Left lobe of liver (tissue), 2 donors: ENCODE data around the gene GPS2. TPM values are rescaled to one million over a fixed set of nuclear protein-coding genes. Genes with fewer than 3 reads are reported as not detected.
A peak's percentile ranks its signal among the peaks of the same experiment; 100 is the strongest.

Experiments used
- ATAC-seq: fragments of 200-7000 bp; cut with Tn5 transposase; one replicate; pipeline ENCODE4 v1.9.1; 2020; ENCODE audit warnings: mild to moderate bottlenecking, moderate library complexity
- DNase-seq: peaks from one replicate; pipeline ENCODE4 v3.0.0-alpha.2; 2020; ENCODE audit warnings: low spot score
- total RNA-seq: library from RNA; stranded (reverse); gene quantifications from one replicate; pipeline ENCODE4 v1.2.1, GENCODE V29; 2021
- donor health status: DM: no; HTN: no; CAD: no; lungs with moderate emphysema.
- donor health status: DM: no; HTN: yes; CAD: no.

The GPS2 gene
- total RNA-seq, 1 donor from 2014 or later: 21.2 TPM

GRCh38 chr17:7294614-7295153 is 20.5 kb downstream of the GPS2 start, which contains the start of gene YBX2:
TSS of gene YBX2 (minus strand) at chr17:7294639. CDS start at chr17:7294500, 139 bp downstream.
- ATAC-seq: peak; percentile 80
- peak; percentile 85 for DNase-seq

GRCh38 chr17:7293816-7294613 is 21.1 kb downstream of the GPS2 start:
- DNase-seq (no peak), ATAC-seq (peak; percentile 34)

GRCh38 chr17:7293159-7293558 is 22.0 kb downstream of the GPS2 start:
- DNase-seq (no peak), ATAC-seq (no peak)

- no peak for ATAC-seq
- DNase-seq: no peak
These were observed 22.4 kb downstream of the GPS2 start for GRCh38 chr17:7292729-7293128.

- ATAC-seq (no peak), DNase-seq (no peak)
These were observed 23.0 kb downstream of the GPS2 start for GRCh38 chr17:7292194-7292593.

GRCh38 chr17:7290685-7291084 is 24.5 kb downstream of the GPS2 start:
- ATAC-seq (no peak), DNase-seq (no peak)

GRCh38 chr17:7290166-7290565 is 25.0 kb downstream of the GPS2 start:
- DNase-seq: no peak

GRCh38 chr17:7289256-7290032 is 25.7 kb downstream of the GPS2 start:
- no peak for ATAC-seq
- DNase-seq: no peak

More at GRCh38 chr17:7290166-7290565, 25.0 kb downstream of the GPS2 start:
- ATAC-seq: no peak

GRCh38 chr17:7285679-7286078 is 29.5 kb downstream of the GPS2 start:
- no peak for ATAC-seq
- no peak for DNase-seq

GRCh38 chr17:7284911-7285310 is 30.2 kb downstream of the GPS2 start:
- ATAC-seq (no peak), DNase-seq (no peak)

- no peak for ATAC-seq
These were observed 31.5 kb downstream of the GPS2 start for GRCh38 chr17:7283471-7284216.

GRCh38 chr17:7282752-7283321 is 32.3 kb downstream of the GPS2 start:
- no peak for ATAC-seq
- DNase-seq: no peak

More at GRCh38 chr17:7283471-7284216, 31.5 kb downstream of the GPS2 start:
- no peak for DNase-seq

GRCh38 chr17:7281953-7282751 is 33.0 kb downstream of the GPS2 start:
- DNase-seq (peak; percentile 60), ATAC-seq (no peak)

GRCh38 chr17:7281074-7281952 is 33.8 kb downstream of the GPS2 start, which contains the start of gene SLC2A4:
TSS of gene SLC2A4 (plus strand) at chr17:7281718. CDS start at chr17:7281935, 217 bp downstream.
- DNase-seq (peak; percentile 97), ATAC-seq (peak; percentile 89)

- peak; percentile 87 for ATAC-seq
- peak; percentile 85 for DNase-seq
These were observed 34.6 kb downstream of the GPS2 start for GRCh38 chr17:7280519-7281073.

- ATAC-seq (no peak), DNase-seq (no peak)
These were observed 35.7 kb downstream of the GPS2 start for GRCh38 chr17:7279448-7279847.

GRCh38 chr17:7266784-7267183 is 48.4 kb downstream of the GPS2 start:
- ATAC-seq (no peak), DNase-seq (no peak)

GRCh38 chr17:7263801-7264078 is 51.4 kb downstream of the GPS2 start:
- DNase-seq (no peak), ATAC-seq (no peak)
